Right atrium auricular region (tissue), 2 donors: Measurements from ENCODE around the gene PTPRC. TPM values are rescaled to one million over a fixed set of nuclear protein-coding genes. Genes with fewer than 3 reads are reported as not detected.

Source experiments
- DNase-seq: peaks from one replicate; pipeline ENCODE4 v3.0.0-alpha.2; 2019; ENCODE audit warnings: low spot score
- H3K27ac ChIP-seq, 2 donors: fragments of 200-600 bp; sonication (generic); 1 replicate in 1 of 2; 2 replicates in 1 of 2; pipeline ENCODE4 v1.5.1; 2016 to 2019
- H3K27me3 ChIP-seq, 2 donors: fragments of 200-600 bp; sonication (generic); one replicate each; pipeline versions ENCODE4 v1.5.1 to v1.6.0; 2017 to 2019
- H3K36me3 ChIP-seq: fragments of 200-600 bp; sonication (generic); one replicate; pipeline ENCODE4 v1.5.1; 2016
- H3K4me1 ChIP-seq, 2 donors: fragments of 200-600 bp; sonication (generic); one replicate each; pipeline versions ENCODE4 v1.5.1 to v1.6.0; 2017 to 2019
- H3K4me3 ChIP-seq, 2 donors: fragments of 200-600 bp; sonication (generic); 1 replicate in 1 of 2; 2 replicates in 1 of 2; pipeline ENCODE4 v1.5.1; 2017 to 2019; ENCODE audit warnings: mild to moderate bottlenecking in 1 of 2, moderate library complexity in 1 of 2
- H3K9me3 ChIP-seq, 2 donors: fragments of 200-600 bp; sonication (generic); one replicate each; pipeline ENCODE4 v1.5.1; 2019
- CTCF ChIP-seq, 2 donors: fragments of 200-600 bp; sonication (generic); IDR thresholded peaks; one replicate each; pipeline ENCODE4 v1.5.1; 2019; ENCODE audit warnings: antibody characterized with exemption in 2 of 2
- total RNA-seq, 2 donors: library from RNA; depleted of rRNA; stranded (reverse); fragments of >200 nt; gene quantifications; one replicate each; pipeline ENCODE4 v1.1.0, GENCODE V29; 2016

PTPRC gene
- total RNA-seq, 2 donors from 2014 or later = 5.5 to 10.1 TPM

GRCh38 chr1:198664068-198664788, 25.4 kb downstream of the PTPRC start:
- TF ChIP-seq CTCF (IDR thresholded peaks at IDR 0.05) = no peak
- Histone ChIP-seq H3K27me3 (no peaks in the 10 kb centered on the region), H3K4me3 (no peak overlapping the region), H3K27ac (peak overlapping the region in 1 of 2 donors; percentile 6), H3K36me3 (no peaks in the 10 kb centered on the region), H3K4me1 (peaks cover 0 to 5% of the 10 kb centered on the region in 2 donors), H3K9me3 (no peaks in the 10 kb centered on the region)
- DNase-seq = no peak

GRCh38 chr1:198667186-198667585, 28.3 kb downstream of the PTPRC start:
- no peak for DNase-seq
- TF ChIP-seq CTCF (IDR thresholded peaks at IDR 0.05) = no peak
- H3K36me3 ChIP-seq = no peaks in the 10 kb centered on the region
- no peaks in the 10 kb centered on the region for H3K9me3 ChIP-seq
- H3K27ac ChIP-seq = no peak overlapping the region
- H3K4me1 ChIP-seq = peaks cover 0 to 5% of the 10 kb centered on the region in 2 donors
- no peaks in the 10 kb centered on the region for H3K27me3 ChIP-seq
- no peak overlapping the region for H3K4me3 ChIP-seq

GRCh38 chr1:198667807-198668206, 29.0 kb downstream of the PTPRC start:
- no peaks in the 10 kb centered on the region for H3K36me3 ChIP-seq
- H3K27me3 ChIP-seq = no peaks in the 10 kb centered on the region
- DNase-seq = no peak
- H3K27ac ChIP-seq = no peak overlapping the region
- peaks cover 0 to 5% of the 10 kb centered on the region in 2 donors for H3K4me1 ChIP-seq
- H3K4me3 ChIP-seq = no peak overlapping the region
- TF ChIP-seq CTCF (IDR thresholded peaks at IDR 0.05) = no peak
- no peaks in the 10 kb centered on the region for H3K9me3 ChIP-seq

GRCh38 chr1:198669023-198669698, 30.3 kb downstream of the PTPRC start:
- no peak for DNase-seq
- no peaks in the 10 kb centered on the region for H3K36me3 ChIP-seq
- no peaks in the 10 kb centered on the region for H3K9me3 ChIP-seq
- no peak overlapping the region for H3K27ac ChIP-seq
- no peak overlapping the region for H3K4me3 ChIP-seq
- no peak for TF ChIP-seq CTCF (IDR thresholded peaks at IDR 0.05)
- H3K27me3 ChIP-seq = no peaks in the 10 kb centered on the region
- peaks cover 0 to 5% of the 10 kb centered on the region in 2 donors for H3K4me1 ChIP-seq

GRCh38 chr1:198669771-198670170, 30.9 kb downstream of the PTPRC start:
- peaks cover 0 to 5% of the 10 kb centered on the region in 2 donors for H3K4me1 ChIP-seq
- no peak for TF ChIP-seq CTCF (IDR thresholded peaks at IDR 0.05)
- H3K27me3 ChIP-seq = no peaks in the 10 kb centered on the region
- H3K27ac ChIP-seq = no peak overlapping the region
- H3K36me3 ChIP-seq = no peaks in the 10 kb centered on the region
- H3K4me3 ChIP-seq = no peak overlapping the region
- DNase-seq = no peak
- no peaks in the 10 kb centered on the region for H3K9me3 ChIP-seq
